ENCODE data around the gene C1orf21.

DNA sequence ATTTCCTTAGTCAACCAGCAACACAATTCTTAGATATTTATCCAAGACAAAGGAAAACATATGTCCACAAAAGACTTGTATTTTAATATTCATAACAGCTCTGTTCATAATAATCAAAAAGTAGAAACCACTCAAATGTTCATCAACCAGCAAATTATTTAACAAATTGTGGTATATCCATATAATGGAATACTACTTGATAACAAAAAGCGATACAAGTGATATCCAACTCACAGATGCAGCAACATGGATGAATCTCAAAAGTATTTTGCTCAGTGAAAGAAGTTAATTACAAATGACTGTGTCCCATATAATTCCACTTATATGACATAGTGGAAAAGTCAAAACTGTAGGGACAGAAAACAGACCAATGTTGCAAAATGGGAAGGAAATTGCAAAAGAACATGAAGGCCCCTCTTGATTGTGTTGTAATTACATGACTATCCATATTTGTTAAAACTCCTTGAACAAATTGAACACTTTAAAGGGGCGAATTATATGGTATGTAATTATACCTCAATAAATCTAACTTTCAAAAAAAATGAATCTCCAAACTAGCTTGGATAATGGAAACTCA lies 250.9 kb downstream of the C1orf21 start:
- TF ChIP-seq CTCF (IDR thresholded peaks at IDR 0.05) (no peak), POLR2A (IDR thresholded peaks at IDR 0.05) (no peak)
